Measurements from ENCODE around the gene PPP1R12C.

- no peak for TF ChIP-seq POLR2A (IDR thresholded peaks at IDR 0.05; ENCODE audit: low read length)
- no peak for TF ChIP-seq GATA1 (IDR thresholded peaks at IDR 0.05; ENCODE audit: low read depth, low read length)
Measured at GRCh38 chr19:55079400-55080038, 37.9 kb downstream of the PPP1R12C start.
